Ishikawa (cell line): ENCODE results near the gene DPH1.

Source experiments
- EGR1 ChIP-seq: IDR thresholded peaks from 2 replicates; pipeline ENCODE4 v1.6.1; 2012
- MAX ChIP-seq: IDR thresholded peaks from 2 replicates; pipeline ENCODE4 v1.6.1; 2012
- NFIC ChIP-seq: IDR thresholded peaks from 2 replicates; pipeline ENCODE4 v1.6.1; 2012
- RAD21 ChIP-seq: IDR thresholded peaks from 2 replicates; pipeline ENCODE4 v1.6.1; 2012; ENCODE audit warnings: low read depth

- TF ChIP-seq RAD21 (no peak), MAX (no peak), NFIC (no peak), EGR1 (no peak)
Measured at GRCh38 chr17:2068031-2068518, 38.1 kb downstream of the DPH1 start.
